HFF-Myc (cell line): ENCODE results near the gene KRT72.

ENCODE experiments used
- DNase-seq: peaks from one replicate; pipeline ENCODE4 v3.0.0-alpha.2; 2011; ENCODE audit warnings: low read depth; ENCODE audit errors: extremely low read depth
- H3K4me3 ChIP-seq: replicated peaks from 2 replicates; pipeline ENCODE4 v1.5.1; 2011; ENCODE audit warnings: low read depth, mild to moderate bottlenecking, control low read depth, low read length
- TF ChIP-seq, protein P1 (sequence below): IDR thresholded peaks from 2 replicates; pipeline ENCODE4 v1.5.1; 2012; ENCODE audit warnings: mild to moderate bottlenecking, low read depth, low read length, control low read depth; ENCODE audit errors: missing control alignments

KRT72 gene

DNA sequence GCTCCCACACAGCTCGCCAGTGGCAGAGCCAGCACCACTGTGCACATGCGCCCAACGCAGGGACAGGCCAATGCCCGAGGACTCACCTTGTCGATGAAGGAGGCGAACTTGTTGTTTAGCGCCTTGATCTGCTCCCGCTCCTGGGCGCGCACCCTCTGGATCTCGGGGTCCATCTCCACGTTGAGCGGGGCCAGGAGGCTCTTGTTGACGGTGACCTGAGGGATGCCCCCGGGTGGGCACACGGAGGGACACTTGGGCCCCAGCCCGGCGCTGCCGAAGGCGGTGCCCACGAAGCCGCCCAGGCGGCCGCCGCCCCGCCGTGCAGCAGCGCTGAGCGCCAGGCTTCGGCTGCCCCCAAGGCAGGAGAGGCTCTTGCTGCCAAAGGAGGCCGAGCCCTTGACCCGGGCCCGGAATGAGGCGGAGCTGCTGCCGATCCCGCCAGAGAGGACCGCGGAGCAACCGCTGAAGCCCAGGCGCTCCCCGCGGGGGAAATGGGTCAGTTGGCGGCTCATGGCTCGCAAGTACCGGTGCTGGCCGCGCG lies at the start of gene KRT72:
TSS of gene KRT72 (minus strand) at position 523 of the 541 bp plus-strand sequence. CDS start at position 512, 11 bp downstream.
- no peak within 1 kb of the TSS for H3K4me3 ChIP-seq
- DNase-seq: no peak
- TF ChIP-seq, protein P1, sequence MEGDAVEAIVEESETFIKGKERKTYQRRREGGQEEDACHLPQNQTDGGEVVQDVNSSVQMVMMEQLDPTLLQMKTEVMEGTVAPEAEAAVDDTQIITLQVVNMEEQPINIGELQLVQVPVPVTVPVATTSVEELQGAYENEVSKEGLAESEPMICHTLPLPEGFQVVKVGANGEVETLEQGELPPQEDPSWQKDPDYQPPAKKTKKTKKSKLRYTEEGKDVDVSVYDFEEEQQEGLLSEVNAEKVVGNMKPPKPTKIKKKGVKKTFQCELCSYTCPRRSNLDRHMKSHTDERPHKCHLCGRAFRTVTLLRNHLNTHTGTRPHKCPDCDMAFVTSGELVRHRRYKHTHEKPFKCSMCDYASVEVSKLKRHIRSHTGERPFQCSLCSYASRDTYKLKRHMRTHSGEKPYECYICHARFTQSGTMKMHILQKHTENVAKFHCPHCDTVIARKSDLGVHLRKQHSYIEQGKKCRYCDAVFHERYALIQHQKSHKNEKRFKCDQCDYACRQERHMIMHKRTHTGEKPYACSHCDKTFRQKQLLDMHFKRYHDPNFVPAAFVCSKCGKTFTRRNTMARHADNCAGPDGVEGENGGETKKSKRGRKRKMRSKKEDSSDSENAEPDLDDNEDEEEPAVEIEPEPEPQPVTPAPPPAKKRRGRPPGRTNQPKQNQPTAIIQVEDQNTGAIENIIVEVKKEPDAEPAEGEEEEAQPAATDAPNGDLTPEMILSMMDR: no peak

DNA sequence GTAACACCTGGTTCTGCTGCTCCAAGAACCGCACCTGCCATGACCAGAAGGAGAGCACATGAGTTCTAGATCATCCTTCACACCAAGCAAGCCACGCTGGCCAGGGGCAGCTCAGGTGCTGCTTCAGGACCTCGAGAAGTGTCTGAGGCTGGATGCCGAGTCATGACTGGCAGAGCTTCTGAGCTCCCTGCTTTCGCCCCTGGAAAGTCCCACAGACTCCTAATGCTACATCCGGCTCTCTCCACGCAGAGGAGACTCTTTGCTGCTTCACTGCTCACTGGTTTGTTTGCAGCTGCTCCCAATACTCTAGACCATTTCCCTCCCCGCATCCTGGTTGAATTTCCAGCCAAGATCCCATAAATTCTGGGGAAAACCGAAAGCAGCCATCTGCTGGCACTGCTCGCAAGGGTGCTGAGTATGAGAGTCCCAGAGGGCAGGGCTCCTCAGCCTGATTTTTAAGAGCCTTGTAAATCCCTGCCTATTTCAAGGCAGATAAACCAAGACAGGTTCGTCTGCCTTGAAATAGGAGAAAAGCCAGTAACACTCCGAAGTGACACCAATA lies 49.3 kb upstream of the KRT72 start:
- TF ChIP-seq, protein P1: no peak
- peak; percentile 6 for DNase-seq
- H3K4me3 ChIP-seq: no peak overlapping the region

DNA sequence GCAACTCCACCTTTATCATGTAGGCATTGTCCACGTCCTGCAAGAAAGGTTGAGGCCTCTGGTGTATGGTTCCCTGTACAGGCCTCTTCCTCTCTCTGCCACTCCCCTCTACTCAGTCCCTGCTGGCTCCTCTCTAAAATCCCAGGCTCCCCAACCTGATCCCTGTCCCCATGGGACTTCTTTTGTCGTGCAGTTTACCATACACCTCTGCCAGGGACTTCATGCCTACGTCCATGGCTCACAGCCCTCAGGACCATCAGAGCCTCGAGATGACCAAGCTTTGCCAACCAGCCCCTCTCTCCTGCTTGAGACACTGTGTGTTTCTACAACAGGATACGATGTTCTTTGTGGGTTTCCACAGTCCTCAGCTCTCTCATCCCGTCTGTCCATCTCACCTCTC lies 47.8 kb upstream of the KRT72 start:
- no peak overlapping the region for H3K4me3 ChIP-seq
- no peak for DNase-seq
- TF ChIP-seq, protein P1: no peak

DNA sequence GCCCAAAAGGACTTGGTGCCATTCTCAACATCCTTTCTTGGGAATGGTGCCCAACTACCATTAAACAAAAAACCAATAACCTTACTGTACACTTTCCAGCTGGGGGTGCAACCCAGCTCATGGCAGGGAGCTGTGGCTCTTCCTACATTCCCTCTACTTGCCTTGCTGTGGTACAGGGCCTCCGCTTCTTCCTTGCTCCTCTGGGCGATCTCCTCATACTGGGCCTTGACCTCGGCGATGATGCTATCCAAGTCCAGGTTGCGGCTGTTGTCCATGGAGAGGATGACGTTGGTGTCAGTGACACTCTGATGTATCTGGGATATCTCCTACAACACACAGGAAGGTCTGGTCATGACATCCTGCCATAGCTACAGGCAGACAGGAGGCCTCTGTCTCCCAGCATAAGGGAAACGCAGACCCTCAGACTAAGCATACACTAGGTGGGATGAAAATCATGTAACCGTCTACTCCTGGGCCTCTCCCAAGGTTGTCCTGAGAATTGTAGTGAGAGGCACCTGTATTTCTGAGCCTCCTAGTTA lies 46.8 kb upstream of the KRT72 start:
- DNase-seq: no peak
- TF ChIP-seq, protein P1: no peak
- no peak overlapping the region for H3K4me3 ChIP-seq

DNA sequence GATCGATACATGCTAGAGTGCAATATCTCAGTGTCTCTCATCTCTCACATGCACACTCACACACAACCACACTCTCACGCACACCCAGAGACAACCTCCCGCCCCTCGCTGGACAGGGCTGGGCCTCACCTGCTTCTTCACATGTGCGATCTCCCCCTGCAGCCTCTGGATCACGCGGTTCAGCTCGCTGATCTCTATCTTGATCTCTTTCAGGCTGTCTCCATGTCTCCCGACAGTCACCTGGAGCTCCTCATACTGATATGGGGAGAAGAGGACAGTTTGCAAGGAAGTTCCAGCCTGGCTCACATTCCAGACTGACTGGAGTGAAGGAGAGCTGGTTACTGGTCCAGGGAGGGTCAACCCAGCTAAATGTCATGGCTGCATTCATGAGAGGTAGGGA lies 46.3 kb upstream of the KRT72 start:
- no peak for DNase-seq
- no peak overlapping the region for H3K4me3 ChIP-seq
- TF ChIP-seq, protein P1: no peak

DNA sequence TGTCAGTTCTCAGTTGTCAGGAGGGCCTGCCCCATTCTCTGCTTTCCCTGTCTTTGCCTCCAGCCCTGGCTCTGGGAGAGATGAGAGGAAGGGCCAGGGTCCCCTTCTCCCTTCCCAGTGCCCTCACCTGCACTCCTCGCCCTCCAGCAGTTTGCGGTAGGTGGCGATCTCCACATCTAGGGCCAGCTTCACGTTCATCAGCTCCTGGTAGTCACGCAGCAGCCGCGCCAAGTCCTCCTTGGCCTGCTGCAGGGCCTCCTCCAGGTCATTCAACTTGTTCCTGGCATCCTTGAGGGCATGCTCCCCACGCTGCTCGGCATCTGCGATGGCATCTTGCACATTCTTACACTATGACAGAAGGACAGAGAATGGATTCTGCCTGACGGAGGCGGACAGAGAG lies 45.4 kb upstream of the KRT72 start:
- no peak for DNase-seq

More for the DNA sequence above, 45.4 kb upstream of the KRT72 start:
- TF ChIP-seq, protein P1: no peak
- no peak overlapping the region for H3K4me3 ChIP-seq
